ENCODE results near the gene CSNK1G1. TPM values are rescaled to one million over a fixed set of nuclear protein-coding genes. Genes with fewer than 3 reads are reported as not detected.

The CSNK1G1 gene
- total RNA-seq, 2 donors from 2014 or later: 3.5 to 4.8 TPM

GRCh38 chr15:64264502-64264901 lies 91.5 kb downstream of the CSNK1G1 start:
- Histone ChIP-seq H3K4me3 (no peak overlapping the region), H3K27ac (no peak overlapping the region), H3K27me3 (no peaks in the 10 kb centered on the region), H3K4me1 (no peaks in the 10 kb centered on the region), H3K9me3 (no peaks in the 10 kb centered on the region), H3K36me3 (no peaks in the 10 kb centered on the region)
- no peak for DNase-seq (ENCODE audit: low spot score)
- no peak for TF ChIP-seq CTCF (IDR thresholded peaks at IDR 0.05)

GRCh38 chr15:64263567-64263966 lies 92.4 kb downstream of the CSNK1G1 start:
- Histone ChIP-seq H3K36me3 (no peaks in the 10 kb centered on the region), H3K27ac (no peak overlapping the region), H3K9me3 (no peaks in the 10 kb centered on the region), H3K4me3 (no peak overlapping the region), H3K4me1 (no peaks in the 10 kb centered on the region), H3K27me3 (no peaks in the 10 kb centered on the region)
- no peak for DNase-seq (ENCODE audit: low spot score)
- no peak for TF ChIP-seq CTCF (IDR thresholded peaks at IDR 0.05)

GRCh38 chr15:64256051-64256450 lies 99.9 kb downstream of the CSNK1G1 start:
- Histone ChIP-seq H3K27me3 (no peaks in the 10 kb centered on the region), H3K27ac (no peak overlapping the region), H3K4me1 (no peaks in the 10 kb centered on the region), H3K36me3 (no peaks in the 10 kb centered on the region), H3K9me3 (peaks cover 0 to 7% of the 10 kb centered on the region in 2 donors), H3K4me3 (no peak overlapping the region)
- DNase-seq (ENCODE audit: low spot score): no peak
- TF ChIP-seq CTCF (IDR thresholded peaks at IDR 0.05): no peak

- Histone ChIP-seq H3K36me3 (no peaks in the 10 kb centered on the region), H3K4me1 (peaks cover 0 to 12% of the 10 kb centered on the region in 2 donors), H3K4me3 (no peak overlapping the region), H3K9me3 (peaks cover 0 to 4% of the 10 kb centered on the region in 2 donors), H3K27me3 (no peaks in the 10 kb centered on the region), H3K27ac (no peak overlapping the region)
- TF ChIP-seq CTCF (IDR thresholded peaks at IDR 0.05): no peak
- DNase-seq (ENCODE audit: low spot score): no peak
These were observed 104.3 kb downstream of the CSNK1G1 start for GRCh38 chr15:64251658-64252057.

GRCh38 chr15:64251121-64251520 lies 104.9 kb downstream of the CSNK1G1 start:
- no peak overlapping the region for H3K4me3 ChIP-seq
- no peaks in the 10 kb centered on the region for H3K27me3 ChIP-seq
- no peaks in the 10 kb centered on the region for H3K36me3 ChIP-seq
- TF ChIP-seq CTCF (IDR thresholded peaks at IDR 0.05): no peak
- H3K9me3 ChIP-seq: no peaks in the 10 kb centered on the region
- no peak for DNase-seq (ENCODE audit: low spot score)
- no peak overlapping the region for H3K27ac ChIP-seq
- peaks cover 0 to 12% of the 10 kb centered on the region in 2 donors for H3K4me1 ChIP-seq

- Histone ChIP-seq H3K27ac (no peak overlapping the region), H3K36me3 (no peaks in the 10 kb centered on the region), H3K4me3 (no peak overlapping the region), H3K4me1 (peaks cover 0 to 12% of the 10 kb centered on the region in 2 donors), H3K27me3 (no peaks in the 10 kb centered on the region), H3K9me3 (no peaks in the 10 kb centered on the region)
- no peak for DNase-seq (ENCODE audit: low spot score)
- no peak for TF ChIP-seq CTCF (IDR thresholded peaks at IDR 0.05)
These were observed 105.9 kb downstream of the CSNK1G1 start for GRCh38 chr15:64249883-64250575.
